Adrenal gland (tissue), 12 donors: Measurements from ENCODE around the gene MTR. TPM values are rescaled to one million over a fixed set of nuclear protein-coding genes. Genes with fewer than 3 reads are reported as not detected.

ENCODE experiments used
- DNase-seq, 7 donors: peaks; one replicate each; pipeline ENCODE4 v3.0.0-alpha.2; 2019 to 2020
- H3K27ac ChIP-seq, 5 donors: fragments of 200-600 bp; sonication (generic) in 4 of 5; 1 replicate in 3 of 5; 2 replicates in 2 of 5; pipeline versions ENCODE4 v1.5.1 to v1.8.0; 2016 to 2020; ENCODE audit warnings: mild to moderate bottlenecking in 1 of 5
- H3K27me3 ChIP-seq: fragments of 200-600 bp; 2 replicates; pipeline ENCODE4 v1.8.0; 2021
- H3K36me3 ChIP-seq, 2 donors: fragments of 200-600 bp; replicated peaks in 1 of 2; 1 replicate in 1 of 2; 2 replicates in 1 of 2; pipeline versions ENCODE4 v1.5.1 to v1.8.0; 2018 to 2022
- H3K4me1 ChIP-seq, 2 donors: fragments of 200-600 bp; replicated peaks in 1 of 2; 1 replicate in 1 of 2; 2 replicates in 1 of 2; pipeline versions ENCODE4 v1.5.1 to v1.8.0; 2018 to 2021
- H3K4me3 ChIP-seq, 4 donors: fragments of 200-600 bp; sonication (generic) in 3 of 4; one replicate each; pipeline ENCODE4 v1.5.1; 2016 to 2018
- H3K9me3 ChIP-seq, 3 donors: fragments of 200-600 bp; sonication (generic) in 1 of 3; replicated peaks in 1 of 3; 1 replicate in 2 of 3; 2 replicates in 1 of 3; pipeline versions ENCODE4 v1.5.1 to v1.8.0; 2016 to 2021
- POLR2A ChIP-seq, 2 donors: fragments of 450-650 bp; IDR thresholded peaks; one replicate each; pipeline ENCODE4 v1.6.1; 2017; ENCODE audit warnings: antibody characterized with exemption in 2 of 2, mild to moderate bottlenecking in 2 of 2, moderate library complexity in 1 of 2
- WGBS, 4 donors: extraction: QIAGEN DNeasy Blood & Tissue Kit in 2 of 4; methylation state at CpG; one replicate each; pipeline versions ENCODE4 v1.1.5 to v1.1.7; 2013 to 2017; 5-methylcytosine and 5-hydroxymethylcytosine counted together
- intact Hi-C, 2 donors: fragments of 100-400 bp; cut with DNase I; formaldehyde crosslinking; loops; one replicate each; pipeline versions ENCODE4 v1.14.1 to v1.15.0; 2022 to 2023
- polyA plus RNA-seq, 3 donors: library from polyadenylated mRNA; stranded (reverse); fragments of 200-250 nt in 2 of 3; fragments of 350-450 nt in 1 of 3; fragmentation: Illumina TruSeq in 1 of 3; extraction: RNeasy Lipid Tissue Mini Kit (QIAGEN cat#74804) in 1 of 3; gene quantifications; one replicate each; pipeline ENCODE4 v1.2.3, GENCODE V29; 2013 to 2014
- total RNA-seq, 9 donors: library from RNA; depleted of rRNA in 4 of 9; stranded (reverse); fragments of >200 nt in 4 of 9; fragments of 120-200 nt in 1 of 9; fragmentation: NEBNext Ultra II Directional in 1 of 9; extraction: Animal tissue kit (Norgen Biotek cat#: 25700) in 1 of 9; gene quantifications; one replicate each; pipeline versions ENCODE4 v1.1.0 to v1.2.4, GENCODE V29; 2013 to 2023
- TF ChIP-seq, protein P1 (sequence below), 6 experiments: fragments of 450-650 bp in 4 of 6; fragments of 200-600 bp in 2 of 6; sonication (generic) in 1 of 6; IDR thresholded peaks; 1 replicate in 5 of 6; 2 replicates in 1 of 6; pipeline versions ENCODE4 v1.5.1 to v1.8.0; 2016 to 2021; ENCODE audit warnings: antibody characterized with exemption in 6 of 6, mild to moderate bottlenecking in 2 of 6, moderate library complexity in 1 of 6
- donor health status: healthy with polysubstance abuse.
- donor health status: Bipolar disorder and iron deficiency.
- donor health status: DM: yes; HTN: yes; CAD: no.
- donor health status: DM: no; HTN: no; CAD: no.
- donor health status: DM: no; HTN: no; CAD: no.
- donor health status: DM: yes; HTN: yes; CAD: no.

Gene MTR
- total and polyA plus RNA-seq, 12 donors, result 7.8 to 44.3 (median 25.1) TPM

GRCh38 chr1:236767276-236767675, 27.8 kb upstream of the MTR start:
- no peak overlapping the region for H3K27ac ChIP-seq
- no peak overlapping the region for H3K4me3 ChIP-seq
- no peaks in the 10 kb centered on the region for H3K9me3 ChIP-seq
- 71 to 78% (median 73%) methylated on average over 6 of the region's 6 CpGs for WGBS, 4 donors
- no peaks in the 10 kb centered on the region for H3K4me1 ChIP-seq
- no peaks in the 10 kb centered on the region for H3K36me3 ChIP-seq
- TF ChIP-seq, protein P1, sequence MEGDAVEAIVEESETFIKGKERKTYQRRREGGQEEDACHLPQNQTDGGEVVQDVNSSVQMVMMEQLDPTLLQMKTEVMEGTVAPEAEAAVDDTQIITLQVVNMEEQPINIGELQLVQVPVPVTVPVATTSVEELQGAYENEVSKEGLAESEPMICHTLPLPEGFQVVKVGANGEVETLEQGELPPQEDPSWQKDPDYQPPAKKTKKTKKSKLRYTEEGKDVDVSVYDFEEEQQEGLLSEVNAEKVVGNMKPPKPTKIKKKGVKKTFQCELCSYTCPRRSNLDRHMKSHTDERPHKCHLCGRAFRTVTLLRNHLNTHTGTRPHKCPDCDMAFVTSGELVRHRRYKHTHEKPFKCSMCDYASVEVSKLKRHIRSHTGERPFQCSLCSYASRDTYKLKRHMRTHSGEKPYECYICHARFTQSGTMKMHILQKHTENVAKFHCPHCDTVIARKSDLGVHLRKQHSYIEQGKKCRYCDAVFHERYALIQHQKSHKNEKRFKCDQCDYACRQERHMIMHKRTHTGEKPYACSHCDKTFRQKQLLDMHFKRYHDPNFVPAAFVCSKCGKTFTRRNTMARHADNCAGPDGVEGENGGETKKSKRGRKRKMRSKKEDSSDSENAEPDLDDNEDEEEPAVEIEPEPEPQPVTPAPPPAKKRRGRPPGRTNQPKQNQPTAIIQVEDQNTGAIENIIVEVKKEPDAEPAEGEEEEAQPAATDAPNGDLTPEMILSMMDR (IDR thresholded peaks at IDR 0.05), result no peak
- TF ChIP-seq POLR2A (IDR thresholded peaks at IDR 0.05), result no peak
- H3K27me3 ChIP-seq, result no peaks in the 10 kb centered on the region
- intact Hi-C loops, result loop anchor here in 1 of 2 donors (10.0 kb wide), 1 partner anchor 108 kb away; no protein-coding TSS in a partner anchor
- no peak for DNase-seq

DNA sequence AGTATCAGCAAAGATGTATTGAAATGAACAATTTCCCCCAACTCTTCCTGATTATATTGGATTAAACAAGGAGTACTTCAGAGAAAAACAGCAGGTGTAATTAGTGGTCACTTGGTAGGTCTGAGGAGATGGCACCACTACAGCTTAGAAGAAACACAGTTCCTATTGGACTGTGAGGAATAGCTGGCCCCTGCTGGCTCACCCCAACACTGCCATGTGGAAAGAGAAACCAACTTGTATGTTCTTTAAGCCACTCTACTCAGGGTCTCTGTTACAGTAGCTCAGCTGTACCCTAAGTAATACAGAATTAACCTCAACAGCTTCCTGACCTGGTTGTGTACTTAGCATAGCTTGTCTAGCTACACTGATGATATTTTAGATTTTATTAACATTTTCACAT, 26.5 kb upstream of the MTR start:
- no peak for DNase-seq
- H3K4me1 ChIP-seq, result no peaks in the 10 kb centered on the region
- H3K27me3 ChIP-seq, result no peaks in the 10 kb centered on the region
- no peaks in the 10 kb centered on the region for H3K36me3 ChIP-seq
- H3K4me3 ChIP-seq, result no peak overlapping the region
- no peaks in the 10 kb centered on the region for H3K9me3 ChIP-seq
- intact Hi-C loops, result loop anchor here in 1 of 2 donors (10.0 kb wide), 1 partner anchor 106 kb away; no protein-coding TSS in a partner anchor
- H3K27ac ChIP-seq, result no peak overlapping the region
- no peak for TF ChIP-seq POLR2A (IDR thresholded peaks at IDR 0.05)
- TF ChIP-seq, protein P1 (IDR thresholded peaks at IDR 0.05), result no peak

DNA sequence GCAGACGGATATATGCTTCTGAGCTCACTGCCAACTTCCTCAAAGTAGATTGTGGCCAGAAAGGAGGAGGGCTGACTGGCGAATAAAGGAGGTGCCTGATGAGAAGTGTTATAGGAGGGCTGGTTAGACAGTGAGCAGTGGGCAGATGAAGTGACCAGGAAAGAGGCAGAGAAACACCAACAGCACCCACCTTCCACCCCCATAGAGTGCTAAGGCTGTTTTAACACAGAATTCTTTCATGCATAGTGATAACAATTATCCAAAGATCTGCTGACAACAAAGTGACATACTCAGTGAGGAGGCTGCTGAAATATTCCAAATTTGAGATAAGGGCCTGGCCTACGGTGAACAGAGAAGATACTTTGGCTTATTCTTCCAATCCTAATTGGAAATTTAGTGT, 21.2 kb upstream of the MTR start:
- 70 to 85% (median 76%) methylated on average over 3 of the region's 3 CpGs for WGBS, 4 donors
- H3K36me3 ChIP-seq, result no peaks in the 10 kb centered on the region
- no peaks in the 10 kb centered on the region for H3K4me1 ChIP-seq
- TF ChIP-seq POLR2A (IDR thresholded peaks at IDR 0.05), result no peak
- TF ChIP-seq, protein P1 (IDR thresholded peaks at IDR 0.05), result no peak
- H3K27ac ChIP-seq, result no peak overlapping the region
- no peaks in the 10 kb centered on the region for H3K27me3 ChIP-seq
- intact Hi-C loops, result no loop called here
- peaks cover 0 to under 1% (median 0%) of the 10 kb centered on the region in 3 donors for H3K9me3 ChIP-seq
- no peak overlapping the region for H3K4me3 ChIP-seq
- no peak for DNase-seq

GRCh38 chr1:236774926-236775325, 20.2 kb upstream of the MTR start:
- intact Hi-C loops, result no loop called here
- Histone ChIP-seq H3K27me3 (no peaks in the 10 kb centered on the region), H3K36me3 (no peaks in the 10 kb centered on the region), H3K4me3 (no peak overlapping the region), H3K9me3 (peaks cover 0 to 7% (median 6%) of the 10 kb centered on the region in 3 donors), H3K4me1 (no peaks in the 10 kb centered on the region), H3K27ac (no peak overlapping the region)
- no peak for DNase-seq
- TF ChIP-seq, protein P1 (IDR thresholded peaks at IDR 0.05), result peak in 5 of 6 experiments; percentile 7 to 41 (median 18)
- no peak for TF ChIP-seq POLR2A (IDR thresholded peaks at IDR 0.05)
- WGBS, 4 donors, result 34 to 42% (median 38%) methylated on average over 3 of the region's 3 CpGs
